Fibroblast of lung (primary cell): ENCODE results near the gene FOSL2. TPM values are rescaled to one million over a fixed set of nuclear protein-coding genes. Genes with fewer than 3 reads are reported as not detected.

Experiments
- DNase-seq, 2 donors: peaks; one replicate each; pipeline versions ENCODE4 v3.0.0 to v3.0.0-alpha.2; 2010; ENCODE audit warnings: low read depth in 2 of 2
- H2AFZ ChIP-seq: 2 replicates; pipeline ENCODE4 v1.5.1; 2012; ENCODE audit warnings: low read length, control low read depth, inconsistent platforms
- H3K27ac ChIP-seq: 2 replicates; pipeline ENCODE4 v1.5.1; 2011; ENCODE audit warnings: low read length, control low read depth; ENCODE audit not compliant: insufficient read depth
- H3K27me3 ChIP-seq: 2 replicates; pipeline ENCODE4 v1.5.1; 2011; ENCODE audit warnings: mild to moderate bottlenecking, low read length; ENCODE audit not compliant: control insufficient read depth, insufficient read depth
- H3K36me3 ChIP-seq: 2 replicates; pipeline ENCODE4 v1.5.1; 2011; ENCODE audit warnings: low read length; ENCODE audit not compliant: control insufficient read depth, insufficient read depth
- H3K4me1 ChIP-seq: 2 replicates; pipeline ENCODE4 v1.5.1; 2011; ENCODE audit warnings: low read length; ENCODE audit not compliant: control insufficient read depth, insufficient read depth; ENCODE audit errors: extremely low read depth
- H3K4me2 ChIP-seq: 2 replicates; pipeline ENCODE4 v1.5.1; 2011; ENCODE audit warnings: low read length, control low read depth; ENCODE audit not compliant: insufficient read depth; ENCODE audit errors: extremely low read depth
- H3K4me3 ChIP-seq, 4 experiments: fragments of 200-600 bp in 1 of 4; sonication (generic) in 1 of 4; replicated peaks in 1 of 4; 2 replicates each; pipeline ENCODE4 v1.5.1; 2011 to 2016; ENCODE audit warnings: low read length in 4 of 4, low read depth in 3 of 4, mild to moderate bottlenecking in 3 of 4, control low read depth in 2 of 4, inconsistent platforms in 1 of 4, mixed read lengths in 1 of 4; ENCODE audit not compliant: insufficient read depth in 1 of 4; ENCODE audit errors: control extremely low read depth in 1 of 4
- H3K79me2 ChIP-seq: 2 replicates; pipeline ENCODE4 v1.5.1; 2012; ENCODE audit warnings: mild to moderate bottlenecking, low read length, inconsistent platforms; ENCODE audit not compliant: control insufficient read depth, insufficient read depth
- H3K9ac ChIP-seq: 2 replicates; pipeline ENCODE4 v1.5.1; 2011; ENCODE audit warnings: mild to moderate bottlenecking, low read length, control low read depth; ENCODE audit not compliant: insufficient read depth
- H3K9me3 ChIP-seq: 2 replicates; pipeline ENCODE4 v1.5.1; 2012; ENCODE audit warnings: low read depth, low read length; ENCODE audit not compliant: control insufficient read depth, insufficient read depth
- H4K20me1 ChIP-seq: 2 replicates; pipeline ENCODE4 v1.5.1; 2011; ENCODE audit warnings: low read length; ENCODE audit not compliant: control insufficient read depth, insufficient read depth; ENCODE audit errors: extremely low read depth
- CTCF ChIP-seq, 2 donors: IDR thresholded peaks in 1 of 2; conservative IDR thresholded peaks in 1 of 2; 1 replicate in 1 of 2; 2 replicates in 1 of 2; pipeline ENCODE4 v1.5.1; 2011 to 2012; ENCODE audit warnings: low read length in 2 of 2, control low read depth in 1 of 2, inconsistent platforms in 1 of 2, low read depth in 1 of 2, mild to moderate bottlenecking in 1 of 2
- EZH2 ChIP-seq: IDR thresholded peaks from 2 replicates; pipeline ENCODE4 v1.5.1; 2012; ENCODE audit warnings: low read length, control low read depth, mild to moderate bottlenecking; ENCODE audit errors: missing control alignments
- polyA plus RNA-seq, 2 donors: library from polyadenylated mRNA; depleted of rRNA in 1 of 2; stranded (reverse) in 1 of 2; unstranded in 1 of 2; fragments of >200 nt; gene quantifications; 2 replicates each; pipeline ENCODE4 v1.2.1, GENCODE V29; 2011 to 2012; ENCODE audit warnings: missing spikeins in 1 of 2
- total RNA-seq: library from RNA; depleted of rRNA; stranded (reverse); fragments of >200 nt; gene quantifications from 2 replicates; pipeline ENCODE4 v1.2.1, GENCODE V29; 2014

Gene FOSL2
- total and polyA plus RNA-seq, 2 donors (not counting 1 experiment from before 2014, with no cell fraction given), result 58.9 to 83.6 TPM

- TF ChIP-seq CTCF (conservative IDR thresholded peaks at IDR 0.05 in 1 of 2, IDR thresholded peaks at IDR 0.05 in 1 of 2; ENCODE audit: low read depth in 1 of 2, low read length in 2 of 2) (no peak), EZH2 (no peak)
- Histone ChIP-seq H2AFZ (no peak overlapping the region), H3K4me2 (no peak overlapping the region), H3K79me2 (no peaks in the 10 kb centered on the region), H4K20me1 (no peaks in the 10 kb centered on the region), H3K27ac (no peak overlapping the region), H3K9me3 (no peaks in the 10 kb centered on the region), H3K36me3 (no peaks in the 10 kb centered on the region), H3K4me1 (peaks cover 2% of the 10 kb centered on the region), H3K4me3 (no peak overlapping the region), H3K27me3 (peaks cover 2% of the 10 kb centered on the region), H3K9ac (no peak overlapping the region)
- DNase-seq, result no peak
Observed at GRCh38 chr2:28374331-28374730, 18.3 kb upstream of the FOSL2 start.

- TF ChIP-seq CTCF (conservative IDR thresholded peaks at IDR 0.05 in 1 of 2, IDR thresholded peaks at IDR 0.05 in 1 of 2; ENCODE audit: low read depth in 1 of 2, low read length in 2 of 2) (no peak), EZH2 (no peak)
- no peak overlapping the region for H3K4me2 ChIP-seq
- DNase-seq, result no peak
Observed at GRCh38 chr2:28375236-28375635, 17.4 kb upstream of the FOSL2 start.

GRCh38 chr2:28375742-28376631 lies 16.7 kb upstream of the FOSL2 start:
- no peak overlapping the region for H3K4me2 ChIP-seq
- TF ChIP-seq EZH2 (no peak), CTCF (conservative IDR thresholded peaks at IDR 0.05 in 1 of 2, IDR thresholded peaks at IDR 0.05 in 1 of 2; ENCODE audit: low read depth in 1 of 2, low read length in 2 of 2) (no peak)
- H2AFZ ChIP-seq, result no peak overlapping the region
- no peak overlapping the region for H3K27ac ChIP-seq
- H3K9ac ChIP-seq, result no peak overlapping the region
- no peak overlapping the region for H3K4me3 ChIP-seq
- no peaks in the 10 kb centered on the region for H3K9me3 ChIP-seq
- H3K36me3 ChIP-seq, result no peaks in the 10 kb centered on the region
- peaks cover 2% of the 10 kb centered on the region for H3K27me3 ChIP-seq
- no peaks in the 10 kb centered on the region for H3K79me2 ChIP-seq
- no peaks in the 10 kb centered on the region for H4K20me1 ChIP-seq
- no peaks in the 10 kb centered on the region for H3K4me1 ChIP-seq
- no peak for DNase-seq

More at GRCh38 chr2:28375236-28375635, 17.4 kb upstream of the FOSL2 start:
- no peaks in the 10 kb centered on the region for H3K9me3 ChIP-seq
- no peak overlapping the region for H3K9ac ChIP-seq
- H3K4me1 ChIP-seq, result peaks cover 1% of the 10 kb centered on the region
- no peaks in the 10 kb centered on the region for H3K36me3 ChIP-seq
- no peak overlapping the region for H3K4me3 ChIP-seq
- no peak overlapping the region for H3K27ac ChIP-seq
- H3K79me2 ChIP-seq, result no peaks in the 10 kb centered on the region
- no peak overlapping the region for H2AFZ ChIP-seq
- no peaks in the 10 kb centered on the region for H4K20me1 ChIP-seq
- peaks cover 2% of the 10 kb centered on the region for H3K27me3 ChIP-seq
